Transverse colon (tissue), 3 donors: Measurements from ENCODE around the gene MFF.

Source experiments
- EP300 ChIP-seq: sonication (generic); formaldehyde crosslinking; IDR thresholded peaks from one replicate; pipeline ENCODE4 v1.6.1; 2017; ENCODE audit warnings: antibody characterized with exemption, low read depth
- TF ChIP-seq, protein P1 (sequence below), 5 experiments: fragments of 200-600 bp in 3 of 5; fragments of 450-650 bp in 2 of 5; sonication (generic) in 3 of 5; IDR thresholded peaks; 1 replicate in 2 of 5; 2 replicates in 3 of 5; pipeline ENCODE4 v1.5.1; 2016 to 2017; ENCODE audit warnings: antibody characterized with exemption in 5 of 5, inconsistent platforms in 3 of 5, mild to moderate bottlenecking in 2 of 5, moderate library complexity in 1 of 5

DNA sequence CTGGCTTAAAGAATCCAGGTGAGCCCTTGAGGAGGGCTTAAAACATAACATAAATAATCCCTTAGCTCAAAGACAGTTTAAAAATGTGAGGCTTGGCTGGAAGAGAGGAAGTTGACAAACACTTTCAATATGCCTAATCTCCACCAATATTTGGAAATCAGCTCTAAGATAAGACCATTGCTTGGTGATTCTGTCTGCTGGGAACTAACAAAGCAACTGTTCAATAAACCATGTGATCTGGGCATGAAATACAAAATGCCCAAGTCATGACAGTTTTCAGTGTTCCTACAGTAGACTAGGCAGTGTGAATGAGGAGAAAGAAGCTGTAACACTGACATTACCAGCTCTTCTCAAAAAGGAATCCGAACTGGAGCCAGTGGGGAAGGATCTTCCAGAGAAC is 10.7 kb downstream of the MFF start:
- TF ChIP-seq, protein P1, sequence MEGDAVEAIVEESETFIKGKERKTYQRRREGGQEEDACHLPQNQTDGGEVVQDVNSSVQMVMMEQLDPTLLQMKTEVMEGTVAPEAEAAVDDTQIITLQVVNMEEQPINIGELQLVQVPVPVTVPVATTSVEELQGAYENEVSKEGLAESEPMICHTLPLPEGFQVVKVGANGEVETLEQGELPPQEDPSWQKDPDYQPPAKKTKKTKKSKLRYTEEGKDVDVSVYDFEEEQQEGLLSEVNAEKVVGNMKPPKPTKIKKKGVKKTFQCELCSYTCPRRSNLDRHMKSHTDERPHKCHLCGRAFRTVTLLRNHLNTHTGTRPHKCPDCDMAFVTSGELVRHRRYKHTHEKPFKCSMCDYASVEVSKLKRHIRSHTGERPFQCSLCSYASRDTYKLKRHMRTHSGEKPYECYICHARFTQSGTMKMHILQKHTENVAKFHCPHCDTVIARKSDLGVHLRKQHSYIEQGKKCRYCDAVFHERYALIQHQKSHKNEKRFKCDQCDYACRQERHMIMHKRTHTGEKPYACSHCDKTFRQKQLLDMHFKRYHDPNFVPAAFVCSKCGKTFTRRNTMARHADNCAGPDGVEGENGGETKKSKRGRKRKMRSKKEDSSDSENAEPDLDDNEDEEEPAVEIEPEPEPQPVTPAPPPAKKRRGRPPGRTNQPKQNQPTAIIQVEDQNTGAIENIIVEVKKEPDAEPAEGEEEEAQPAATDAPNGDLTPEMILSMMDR (IDR thresholded peaks at IDR 0.05), result no peak
- no peak for TF ChIP-seq EP300
